Amniotic stem cell (primary cell): Measurements from ENCODE around the gene CYP4F22.
"Not testable (repeated sequence)": the region's sequence is repeated elsewhere in the genome, so short reads cannot be mapped to it uniquely, and the experiment has no call there.

Experiments
- DNase-seq: peaks from one replicate; lab custom pipeline; 2025; lab: John Stamatoyannopoulos, UW

The CYP4F22 gene

DNA sequence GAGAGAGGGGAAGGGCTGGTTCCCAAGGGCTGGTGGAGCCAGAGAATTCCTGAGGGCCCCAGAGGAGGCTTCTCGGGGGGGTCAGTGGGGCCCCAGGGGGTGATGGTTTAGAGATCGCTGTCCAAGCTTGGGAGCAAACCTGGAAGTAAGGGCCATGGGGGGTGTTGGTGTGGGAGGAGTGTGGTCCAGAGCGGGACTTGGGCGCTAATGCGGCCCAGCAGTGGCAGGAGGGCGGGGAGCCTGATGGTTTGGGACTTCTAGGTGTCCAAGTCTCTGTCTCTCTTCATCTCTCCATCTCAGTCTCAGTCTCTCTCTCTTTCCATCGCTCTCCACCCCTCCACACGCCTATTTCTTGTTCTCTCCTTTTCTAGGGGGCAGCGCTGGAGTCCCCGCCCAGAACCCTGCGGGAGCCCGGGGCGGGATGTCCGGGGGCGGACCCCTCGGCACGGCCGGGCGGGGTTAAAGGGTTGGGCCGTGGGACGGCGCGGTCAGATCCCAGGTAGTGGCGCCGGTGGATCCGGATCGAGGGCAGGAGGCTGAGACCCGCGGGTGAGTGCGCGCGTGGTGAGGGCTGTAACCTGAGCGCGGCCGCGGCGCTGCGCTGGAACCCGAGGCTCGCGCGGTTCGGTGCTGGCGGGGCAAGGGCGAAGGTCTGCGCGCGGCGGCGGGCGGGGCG, at the start of gene CYP4F22:
Gene CYP4F22, plus strand, starts transcription at position 491 of the 676 bp plus-strand sequence. CDS start 16,812 bp downstream, outside the sequence.
- no peak for DNase-seq

DNA sequence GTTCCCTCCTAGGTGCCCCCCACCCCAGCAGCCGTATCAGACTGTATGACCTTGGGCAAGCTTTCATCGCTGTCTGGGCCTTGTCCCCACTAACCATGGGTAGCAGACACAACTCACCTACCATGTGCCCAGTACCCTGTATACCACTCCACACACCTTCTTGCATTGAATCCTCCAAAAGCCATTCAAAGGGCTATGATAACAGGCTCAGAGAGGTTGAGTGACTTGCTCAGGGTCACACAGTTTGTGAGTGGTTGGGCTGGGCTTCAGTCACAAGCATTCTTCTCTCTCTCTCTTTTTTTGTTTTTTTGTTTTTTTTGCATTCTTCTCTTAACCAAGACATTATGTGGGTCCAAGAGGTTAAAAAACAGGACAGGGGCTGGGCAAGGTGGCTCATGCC, 46.6 kb upstream of the CYP4F22 start:
- DNase-seq = no peak

DNA sequence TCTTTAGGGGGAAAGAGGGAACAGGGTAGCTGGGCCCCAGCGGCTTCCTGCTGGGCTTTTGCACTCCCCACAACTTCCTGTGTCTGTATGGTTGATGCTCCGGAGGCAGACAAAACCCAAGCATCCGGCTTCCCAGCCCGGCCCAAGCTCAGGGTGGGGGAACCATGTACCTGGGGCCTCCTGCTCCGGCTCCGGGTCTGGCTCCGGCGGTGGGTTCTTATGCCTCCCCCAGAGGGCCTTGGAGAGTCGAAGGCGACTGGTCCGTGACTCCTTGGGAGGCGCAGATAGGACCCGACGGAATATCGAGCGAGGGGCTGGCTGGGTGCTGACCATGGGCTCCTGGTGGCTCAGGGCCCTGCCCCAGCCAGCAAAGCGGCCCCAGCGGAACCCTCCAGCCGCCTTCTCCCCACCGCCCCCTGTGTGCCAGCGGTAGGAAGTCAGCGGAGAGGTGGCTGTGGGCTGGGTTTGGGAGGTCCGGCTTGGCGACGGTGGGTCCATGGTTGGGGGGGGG, 44.4 kb upstream of the CYP4F22 start:
- DNase-seq = no peak

DNA sequence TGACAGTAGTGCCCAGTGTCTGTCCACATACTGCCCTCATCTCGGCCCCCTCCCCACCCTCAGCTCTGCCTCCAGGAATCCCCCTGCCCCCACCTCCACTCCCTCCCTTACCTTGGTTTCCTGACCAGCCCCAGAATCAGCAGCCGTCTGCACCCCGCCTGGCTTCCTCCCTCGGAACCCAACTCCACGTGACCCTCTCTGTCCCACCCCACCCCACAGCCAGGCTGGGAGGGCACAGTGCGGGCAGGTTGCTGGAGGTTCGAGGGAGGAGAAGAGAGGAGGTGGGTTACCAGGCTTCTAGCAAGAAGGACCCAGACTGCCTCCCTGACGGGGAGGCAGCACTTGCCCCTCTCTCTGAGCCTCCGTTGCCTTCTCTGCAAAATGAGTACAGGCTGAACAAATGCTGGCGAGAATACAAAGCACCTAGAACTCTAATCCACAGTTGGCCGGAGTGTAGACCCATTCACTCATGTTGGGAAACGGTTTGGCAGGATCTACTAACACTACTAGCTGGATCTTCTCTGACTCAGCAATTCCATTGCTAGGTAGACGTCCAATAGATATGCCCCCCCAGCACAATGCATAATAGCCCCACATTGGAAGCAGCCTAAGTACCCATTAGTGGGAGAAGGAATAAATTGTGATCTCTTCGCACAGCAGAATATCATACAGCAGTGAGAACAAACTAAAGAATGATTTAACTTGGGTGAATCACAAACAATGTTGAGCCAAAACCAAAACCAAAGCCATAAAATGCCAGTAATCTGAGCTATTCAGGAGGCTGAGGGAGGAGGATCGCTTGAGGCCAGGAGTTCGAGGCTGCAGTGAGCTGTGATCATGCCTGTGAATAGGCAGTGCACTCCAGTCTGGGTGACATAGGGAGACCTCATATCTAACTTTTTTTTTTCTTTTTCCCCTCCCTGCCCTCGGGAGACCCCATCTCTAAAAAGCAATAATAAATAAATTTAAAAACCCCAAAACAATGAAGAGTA, 43.6 kb upstream of the CYP4F22 start, which contains the start of gene RASAL3:
Gene RASAL3, minus strand, starts transcription at position 151 of the 992 bp plus-strand sequence. CDS start 186 bp downstream, outside the sequence.
- no peak for DNase-seq

DNA sequence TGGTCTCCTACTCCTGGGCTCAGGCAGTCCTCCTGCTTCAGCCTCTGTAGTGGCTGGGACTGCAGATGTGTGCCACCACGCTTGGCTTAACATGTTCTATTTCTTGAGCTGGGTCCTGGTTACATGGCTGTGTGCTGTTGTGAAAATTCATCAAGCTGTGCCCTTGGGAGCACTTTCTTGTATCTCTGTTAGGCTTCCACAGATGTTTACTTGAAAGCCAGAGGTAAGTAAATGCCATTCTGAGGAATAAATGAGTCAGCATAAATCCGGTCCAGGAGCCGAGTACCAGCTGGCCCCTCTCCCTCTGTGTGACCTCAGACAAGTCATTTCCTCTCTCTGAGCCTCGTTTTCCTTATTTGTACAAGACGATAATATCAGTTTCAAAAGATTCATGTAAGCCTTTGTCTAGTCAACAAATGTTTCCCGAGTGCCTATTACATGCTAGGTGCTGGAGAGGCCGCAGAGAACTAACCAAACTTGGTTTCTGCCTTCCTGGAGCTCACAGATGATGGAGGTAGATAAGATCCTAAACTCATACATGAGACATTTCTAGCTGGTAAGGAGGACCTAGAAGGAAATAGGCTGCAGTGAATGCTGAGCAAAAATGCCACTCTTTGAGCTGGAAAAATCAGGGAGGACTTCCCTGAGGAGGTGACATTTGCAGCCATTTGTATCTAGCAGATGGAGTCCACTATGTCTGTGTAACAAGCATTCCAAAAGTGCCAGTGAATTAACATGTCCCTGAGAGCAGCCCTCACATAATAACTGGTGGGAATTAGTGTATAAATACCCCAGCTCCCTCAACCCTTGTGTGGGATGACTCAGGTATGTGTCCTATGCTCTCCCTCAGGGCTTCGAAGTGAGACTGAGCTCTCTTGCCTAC, 41.2 kb upstream of the CYP4F22 start:
- DNase-seq = no peak

DNA sequence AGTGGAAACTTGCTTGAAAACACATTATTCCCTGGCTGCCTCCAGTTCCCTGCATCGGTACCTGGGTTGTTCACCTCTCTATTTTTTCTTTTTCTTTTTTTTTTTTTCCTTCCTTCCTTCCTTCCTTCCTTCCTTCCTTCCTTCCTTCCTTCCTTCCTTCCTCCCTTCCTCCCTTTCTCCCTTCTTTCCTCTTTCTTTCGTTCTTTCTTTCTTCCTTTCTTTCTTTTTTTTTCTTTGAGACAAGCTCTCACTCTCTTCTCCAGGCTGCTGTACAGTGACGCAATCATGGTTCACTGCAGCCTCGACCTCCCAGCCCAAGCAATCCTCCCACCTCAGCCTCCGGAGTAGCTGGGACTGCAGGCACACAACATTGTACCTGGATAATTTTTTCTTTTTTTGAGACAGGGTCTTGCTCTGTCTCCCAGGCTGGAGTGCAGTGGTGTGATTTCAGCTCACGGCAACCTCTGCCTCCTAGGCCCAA, 40.6 kb upstream of the CYP4F22 start:
- no peak for DNase-seq

DNA sequence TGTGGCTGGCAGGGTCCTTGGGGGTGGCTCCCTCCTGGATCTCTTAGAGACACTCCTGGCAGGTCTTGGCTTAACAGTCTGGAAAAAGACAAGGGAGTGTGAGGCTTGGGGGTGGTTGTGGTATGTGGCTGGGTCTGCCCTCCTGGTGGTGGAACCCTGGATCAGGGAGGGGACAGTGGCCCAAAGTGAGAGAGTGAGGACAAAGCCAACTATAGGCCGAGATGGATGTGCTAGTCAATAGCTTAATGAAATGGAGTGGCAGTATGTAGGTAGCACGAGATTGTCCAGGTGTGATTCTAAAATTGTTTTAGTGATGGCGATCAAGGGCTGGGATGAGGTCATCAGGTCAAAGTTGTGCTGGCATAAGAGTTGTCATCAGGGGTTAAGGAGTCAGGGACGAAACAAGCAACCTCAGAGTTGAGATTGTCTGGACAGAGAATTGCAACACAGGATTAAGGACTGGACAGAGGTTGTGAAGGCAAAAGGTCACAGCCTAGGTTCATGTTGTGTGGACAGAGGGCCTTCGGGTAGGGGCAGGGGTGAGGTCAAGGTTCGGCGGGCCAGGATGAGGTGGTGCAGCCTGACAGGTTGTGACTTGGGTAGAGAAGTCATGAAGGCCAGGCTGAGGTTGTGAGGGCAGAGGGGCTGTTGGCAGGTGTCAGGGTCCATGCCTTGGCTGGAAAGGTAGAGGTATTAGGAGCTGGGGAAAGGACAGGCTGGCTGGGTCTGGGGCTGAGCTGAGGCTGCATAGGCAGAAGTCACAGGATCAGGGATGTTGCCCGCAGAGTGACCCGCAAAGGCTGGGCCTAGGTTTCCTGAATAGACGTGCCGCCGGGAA, 39.4 kb upstream of the CYP4F22 start:
- DNase-seq = no peak

DNA sequence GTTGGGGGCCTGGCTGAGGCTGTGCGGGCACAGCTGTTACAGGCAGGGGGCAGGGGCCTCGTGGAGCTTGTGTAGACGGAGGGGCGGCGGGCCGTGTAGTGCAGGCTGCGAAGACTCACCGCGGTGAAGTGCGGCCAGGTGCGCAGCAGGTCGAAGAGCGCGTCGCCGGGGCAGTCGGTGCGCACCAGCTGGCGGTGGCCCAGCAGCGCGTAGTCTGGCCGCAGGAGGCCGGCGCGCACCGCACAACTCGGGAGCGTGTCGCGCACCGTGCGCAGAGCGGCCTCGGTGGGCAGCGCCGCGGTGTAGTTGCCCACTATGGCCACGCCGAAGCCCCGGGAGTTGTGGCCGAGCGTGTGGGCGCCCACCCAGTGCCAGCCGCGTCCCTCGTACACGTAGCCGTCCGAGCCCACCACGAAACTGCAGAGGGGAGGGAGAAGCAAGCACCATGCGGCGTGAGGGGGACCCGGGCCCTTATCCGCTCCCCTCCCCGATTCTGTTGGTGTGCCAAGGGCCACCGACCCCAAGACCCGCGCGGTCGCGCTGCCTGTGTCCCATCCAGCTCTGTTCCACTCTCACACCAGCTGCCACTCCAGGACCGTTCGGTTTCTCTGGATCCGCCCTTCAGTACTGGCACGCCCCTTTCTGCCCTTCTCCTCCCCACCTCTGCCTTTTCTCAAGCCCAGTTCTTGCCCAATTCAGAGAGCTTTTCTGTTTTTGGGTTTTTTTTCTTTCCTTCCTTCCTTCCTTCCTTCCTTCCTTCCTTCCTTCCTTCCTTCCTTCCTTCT, 38.6 kb upstream of the CYP4F22 start:
- no peak for DNase-seq

DNA sequence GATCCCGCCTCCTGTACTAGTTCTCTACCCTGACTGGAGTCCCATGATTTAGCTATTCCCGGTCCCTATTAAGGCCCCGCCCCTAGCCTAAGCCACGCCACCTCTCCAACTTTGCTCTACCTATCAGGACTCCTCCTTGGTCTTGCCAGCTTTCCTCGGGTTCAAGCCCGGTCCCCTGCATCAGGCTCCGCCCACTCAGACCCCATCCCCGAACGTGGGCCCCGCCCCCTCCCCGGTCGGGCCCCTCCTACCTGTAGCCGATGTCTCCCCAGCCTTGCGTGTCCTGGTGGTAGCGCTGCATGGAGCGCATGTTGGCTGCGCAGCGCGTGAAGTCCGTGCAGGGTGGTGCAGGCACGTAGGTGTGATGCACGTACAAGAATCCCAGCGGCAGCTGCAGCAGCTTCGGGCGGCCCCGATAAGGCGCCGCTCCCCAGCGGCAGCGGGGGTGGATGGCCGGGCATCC, 36.7 kb upstream of the CYP4F22 start:
- DNase-seq = no peak

DNA sequence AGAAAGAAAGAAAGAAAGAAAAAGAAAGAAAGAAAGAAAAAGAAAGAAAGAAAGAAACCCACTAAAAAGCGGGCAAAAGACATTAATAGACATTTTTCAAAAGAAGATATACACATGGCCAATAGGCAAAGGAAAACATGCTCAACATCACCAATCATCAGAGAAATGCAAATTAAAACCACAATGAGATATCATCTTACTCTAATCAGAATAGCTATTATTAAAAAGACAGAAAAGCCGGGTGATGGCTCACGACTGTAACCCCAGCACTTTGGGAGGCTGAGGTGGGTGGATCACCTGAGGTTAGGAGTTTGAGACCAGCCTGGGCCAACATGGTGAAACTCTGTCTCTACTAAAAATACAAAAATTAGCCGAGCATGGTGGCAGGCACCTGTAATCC, 34.5 kb upstream of the CYP4F22 start:
- DNase-seq = not testable (repeated sequence)

DNA sequence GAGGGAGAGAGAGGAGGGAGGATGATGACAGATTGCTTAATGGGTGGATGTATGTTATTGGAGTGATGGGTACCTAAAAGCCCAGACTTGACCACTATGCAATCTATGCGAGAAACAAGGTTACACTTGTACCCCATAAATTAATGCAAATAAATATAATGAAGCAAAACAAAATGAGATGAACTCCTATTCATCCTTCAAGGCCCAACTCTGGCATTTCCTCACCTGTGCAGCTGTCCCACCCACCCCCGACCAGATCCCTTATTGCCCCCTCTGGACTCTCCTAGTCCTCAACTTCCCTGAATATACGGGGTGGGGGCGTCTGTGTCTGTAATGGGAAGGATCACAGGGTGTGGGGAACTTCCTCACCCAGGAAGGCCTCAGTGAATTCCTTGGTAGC, 33.2 kb upstream of the CYP4F22 start:
- no peak for DNase-seq

DNA sequence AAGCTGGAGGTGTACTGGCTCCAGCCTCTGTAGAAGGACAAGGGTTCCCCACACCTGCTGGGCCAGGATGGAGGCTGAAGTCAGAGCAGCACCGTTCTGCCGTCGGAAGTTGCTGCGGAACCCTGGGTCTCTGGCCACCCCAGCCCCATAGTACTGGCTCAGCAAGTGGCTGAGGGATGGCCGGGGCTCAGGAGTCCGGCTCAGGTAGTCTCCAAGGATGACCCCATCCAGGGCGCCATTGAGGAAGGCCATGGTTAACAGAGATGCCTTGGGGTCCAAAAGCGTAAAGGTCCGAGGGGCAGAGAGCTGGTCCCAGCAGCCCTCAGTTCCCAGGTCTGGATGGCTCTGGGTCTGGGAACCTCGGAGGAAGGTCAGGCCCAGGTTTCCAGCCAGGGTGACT, 32.7 kb upstream of the CYP4F22 start:
- DNase-seq = no peak

DNA sequence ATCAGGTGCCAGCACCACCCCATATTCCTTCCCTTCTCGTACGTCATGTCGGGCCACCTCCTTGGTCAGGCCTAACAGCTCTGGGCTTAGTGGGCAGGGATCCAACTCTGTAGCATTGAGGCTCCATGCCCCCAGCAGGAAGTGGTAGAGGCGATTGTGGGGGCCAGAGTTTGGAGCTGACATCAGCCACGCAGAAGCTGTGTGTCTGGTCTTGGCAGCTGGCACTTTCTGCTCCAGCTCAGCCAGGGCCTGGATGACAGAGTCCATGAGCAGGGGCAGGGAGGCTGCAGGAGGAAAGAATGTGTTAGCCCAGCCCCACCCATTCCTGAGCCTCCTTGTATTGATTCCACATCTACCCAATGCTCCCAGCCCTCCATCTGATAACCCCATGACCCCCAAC, 32.0 kb upstream of the CYP4F22 start:
- no peak for DNase-seq

DNA sequence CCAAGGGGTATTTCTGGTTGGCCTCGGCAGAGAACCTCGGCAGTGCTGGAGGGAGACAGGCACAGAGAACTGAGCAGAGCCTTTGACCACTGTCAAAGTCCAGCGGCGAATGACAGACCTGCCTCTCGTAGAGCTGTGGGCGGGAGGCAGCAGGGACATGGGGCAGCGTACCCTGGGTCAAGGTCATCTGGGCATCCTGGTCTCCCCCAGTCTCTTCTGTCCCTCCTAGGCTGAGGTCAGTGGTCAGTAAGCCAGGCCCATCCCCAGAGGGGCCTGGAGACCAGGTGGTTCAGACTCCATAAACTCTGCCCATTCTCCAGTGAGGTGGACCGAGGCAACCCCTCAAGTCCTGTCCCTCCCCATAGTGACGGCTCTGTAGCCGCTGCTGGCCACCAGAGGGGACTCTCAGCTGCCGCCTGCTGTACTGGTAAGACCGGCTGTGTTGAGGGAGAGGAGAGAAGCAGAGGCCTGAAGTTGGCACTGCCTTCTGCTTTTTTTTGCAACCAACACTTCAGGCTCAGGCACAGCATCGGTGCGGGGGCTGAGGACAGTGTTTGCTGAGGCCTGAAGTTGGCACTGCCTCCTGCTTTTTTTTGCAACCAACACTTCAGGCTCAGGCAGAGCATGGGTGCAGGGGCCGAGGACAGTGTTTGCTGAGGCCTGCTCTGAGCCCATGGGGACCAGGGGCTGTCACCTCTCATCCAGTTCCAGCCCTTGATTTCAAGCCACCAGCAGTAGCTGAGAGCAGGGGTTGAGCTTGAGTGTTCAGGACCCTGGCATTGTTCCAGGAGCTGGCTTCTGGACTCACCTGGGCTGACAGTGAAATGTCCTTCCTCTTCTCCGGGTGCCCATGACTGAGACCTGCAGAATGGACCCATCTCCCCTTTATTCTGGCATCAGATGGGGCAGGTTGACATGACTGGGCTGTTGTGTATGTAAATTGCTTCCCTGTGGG, 28.7 kb upstream of the CYP4F22 start, which contains the start of gene PGLYRP2:
Gene PGLYRP2, minus strand, starts transcription at position 111 of the 955 bp plus-strand sequence. CDS start 130 bp downstream, outside the sequence.
- DNase-seq = no peak

DNA sequence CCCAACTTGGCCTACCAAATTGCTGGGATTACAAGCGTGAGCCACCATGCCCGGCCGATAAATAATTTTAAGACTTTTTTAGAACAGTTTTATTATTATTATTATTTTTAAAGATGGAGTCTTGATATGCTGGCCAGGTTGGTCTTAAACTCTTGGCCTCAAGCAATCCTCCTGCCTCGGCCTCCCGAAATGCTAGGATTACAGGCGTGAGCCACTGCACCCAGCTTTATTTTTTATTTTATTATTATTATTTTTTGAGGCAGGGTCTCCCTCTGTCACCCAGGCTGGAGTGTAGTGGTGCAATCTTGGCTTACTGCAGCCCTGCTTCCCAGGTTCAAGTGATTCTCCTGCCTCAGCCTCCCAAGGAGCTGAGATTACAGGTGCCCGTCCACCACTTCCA, 27.3 kb upstream of the CYP4F22 start:
- DNase-seq = not testable (repeated sequence)

DNA sequence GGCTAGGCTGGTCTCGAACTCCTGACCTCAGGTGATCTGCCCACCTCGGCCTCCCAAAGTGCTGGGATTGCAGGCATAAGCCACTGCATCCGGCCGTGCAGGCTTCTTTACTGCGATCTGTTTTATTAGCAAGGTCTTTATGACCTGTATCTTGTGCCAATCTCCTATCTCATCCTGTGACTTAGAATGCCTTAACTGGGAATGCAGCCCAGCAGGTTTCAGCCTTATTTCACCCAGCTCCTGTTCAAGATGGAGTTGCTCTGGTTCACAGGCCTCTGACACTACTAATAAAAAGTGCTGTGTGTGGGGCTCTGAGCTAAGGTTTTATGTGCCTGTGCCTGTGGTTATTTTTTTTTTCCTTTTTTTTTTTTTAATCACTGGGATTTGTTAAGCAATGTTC, 22.6 kb upstream of the CYP4F22 start:
- not testable (repeated sequence) for DNase-seq

DNA sequence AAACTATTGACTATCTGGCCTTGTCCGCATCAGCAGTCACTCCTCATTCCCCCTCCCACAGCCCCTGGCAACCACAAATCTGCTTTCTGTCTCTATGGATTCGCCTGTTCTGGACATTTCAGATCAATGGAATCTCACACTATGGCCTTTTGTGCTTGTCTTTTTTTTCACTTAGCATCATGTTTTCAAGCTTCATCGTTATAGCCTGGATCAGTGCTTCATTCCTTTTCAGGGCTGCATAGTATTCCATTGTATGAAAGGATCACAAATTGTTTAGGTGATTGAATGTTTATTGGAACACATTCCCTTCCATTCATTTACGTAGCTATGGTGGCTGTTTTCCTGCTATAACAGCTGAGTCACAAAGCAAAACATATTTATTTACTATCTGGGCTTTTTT, 21.3 kb upstream of the CYP4F22 start:
- no peak for DNase-seq

DNA sequence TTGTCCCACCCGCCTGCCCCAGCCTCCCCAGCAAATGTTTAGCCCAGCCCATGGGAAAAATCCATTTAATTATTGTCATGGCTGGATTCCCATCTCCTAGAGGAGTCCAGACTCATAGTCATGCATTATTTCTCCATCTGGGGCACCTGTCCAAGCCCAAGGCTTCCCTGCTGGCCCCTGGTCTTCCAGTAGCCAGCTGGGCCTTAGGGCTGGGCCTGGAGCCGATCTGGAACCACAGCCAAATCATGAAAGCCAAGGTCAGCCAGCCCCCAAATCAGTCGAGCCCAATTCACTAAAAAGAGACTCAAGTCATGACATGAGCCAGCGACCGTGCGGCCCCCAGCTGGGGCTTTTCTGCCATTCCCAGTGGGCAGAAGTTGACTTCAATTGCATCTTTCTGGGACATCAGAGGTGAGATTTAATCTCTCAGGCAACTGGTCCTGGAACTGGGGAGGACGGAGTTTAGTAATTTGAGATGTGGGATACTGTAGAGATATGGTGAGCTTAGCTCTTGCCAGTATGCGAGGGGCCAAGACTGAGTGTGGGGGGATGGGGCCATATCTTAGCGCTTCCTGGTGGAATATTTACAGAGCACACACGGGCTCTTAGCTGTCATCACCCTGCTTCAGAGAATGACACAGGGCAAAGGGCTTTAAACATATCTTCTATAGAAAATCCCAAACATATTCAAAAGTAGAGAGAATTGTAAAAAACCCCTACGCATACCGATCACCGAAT, 19.7 kb upstream of the CYP4F22 start:
- no peak for DNase-seq
